ENCODE measurements around the gene CDK4. TPM values are rescaled to one million over a fixed set of nuclear protein-coding genes. Genes with fewer than 3 reads are reported as not detected.

Gene CDK4
- total RNA-seq, 1 experiment from 2014 or later: 218 TPM

- Histone ChIP-seq H2BK5ac (ENCODE audit: insufficient read length, low read length) (no peak overlapping the region), H3K4ac (ENCODE audit: low read depth, low read length) (no peak overlapping the region), H2BK12ac (ENCODE audit: insufficient read length, low read depth, low read length) (no peak overlapping the region), H3K9me3 (ENCODE audit: control insufficient read depth, low read depth, low read length) (no peaks in the 10 kb centered on the region), H3K23ac (ENCODE audit: insufficient read length, low read depth, low read length) (no peak overlapping the region), H3K9ac (ENCODE audit: extremely low read depth, insufficient read length, low read length) (no peak overlapping the region), H3K4me2 (ENCODE audit: insufficient read depth, insufficient read length, low read length) (no peak overlapping the region), H3T11ph (ENCODE audit: low read length) (no peak overlapping the region), H4K5ac (ENCODE audit: insufficient read length, low read depth, low read length) (no peak overlapping the region), H3K18ac (ENCODE audit: insufficient read length, low read depth, low read length) (no peak overlapping the region), H2BK20ac (ENCODE audit: low read depth, low read length, poor library complexity, severe bottlenecking) (no peak overlapping the region), H2AFZ (ENCODE audit: low read length) (no peak overlapping the region), H3K14ac (ENCODE audit: insufficient read depth, low read length) (no peak overlapping the region), H4K91ac (ENCODE audit: insufficient read length, low read depth, low read length) (no peak overlapping the region), H4K20me1 (ENCODE audit: control insufficient read depth, insufficient read depth, insufficient read length) (no peaks in the 10 kb centered on the region), H3K4me1 (ENCODE audit: insufficient read depth, low read length) (no peaks in the 10 kb centered on the region), H2BK120ac (ENCODE audit: low read depth, low read length, poor library complexity, severe bottlenecking) (no peak overlapping the region), H4K8ac (replicated peaks; ENCODE audit: insufficient read length, low read depth, low read length) (no peak overlapping the region), H3K23me2 (ENCODE audit: insufficient read length, low read depth, low read length, poor library complexity, severe bottlenecking) (peaks cover 5% of the 10 kb centered on the region), H3K56ac (ENCODE audit: insufficient read length, low read depth, low read length) (no peak overlapping the region), H3K79me1 (ENCODE audit: insufficient read depth, low read depth, low read length, poor library complexity, severe bottlenecking) (no peaks in the 10 kb centered on the region), H2BK15ac (ENCODE audit: low read depth, low read length) (no peak overlapping the region), H2AK5ac (ENCODE audit: insufficient read length, low read length) (no peak overlapping the region), H3K27me3 (ENCODE audit: insufficient read depth, low read length) (no peaks in the 10 kb centered on the region), H3K79me2 (ENCODE audit: insufficient read depth, low read length) (no peaks in the 10 kb centered on the region; the same call in 1 of the 2 replicates), H3K27ac (ENCODE audit: insufficient read length, low read depth, low read length) (no peak overlapping the region)
- no CpG with 5 or more reads among the region's 3 CpGs for WGBS (ENCODE audit: extremely low coverage, insufficient read length, low lambda C conversion rate)
- peaks cover 4 to 7% of the 10 kb centered on the region in 2 experiments for H3K4me1 Mint-ChIP-seq
- H3K4me3 Mint-ChIP-seq: no peak overlapping the region
- DNase-seq: no peak
- peaks cover 9 to 20% (median 10%) of the 10 kb centered on the region in 3 experiments for H3K36me3 Mint-ChIP-seq (ENCODE audit: insufficient read depth in 1 of 3, low read depth in 3 of 3)
- no peaks in the 10 kb centered on the region; the same call in 1 of the 2 replicates for H3K27me3 Mint-ChIP-seq (ENCODE audit: low read depth)
- H3K27ac Mint-ChIP-seq: no peak overlapping the region
- no peak for TF ChIP-seq CTCF (conservative IDR thresholded peaks at IDR 0.05)
- H3K9me3 Mint-ChIP-seq: peaks cover 0 to 3% of the 10 kb centered on the region in 2 experiments; a peak in 2 of 5 replicates
These were observed 29.1 kb upstream of the CDK4 start for GRCh38 chr12:57781244-57781643.

Data from H9 (cell line).